NOMO-1 treated with dmso at 0.1 percent for 144 hours (cell line): ENCODE results near the gene GP1BA.
"Not testable (repeated sequence)": the region's sequence is repeated elsewhere in the genome, so short reads cannot be mapped to it uniquely, and the experiment has no call there.

Experiments used
- DNase-seq: peaks from one replicate; lab custom pipeline; 2025; ENCODE audit not compliant: unreplicated experiment; lab: John Stamatoyannopoulos, UW

GP1BA gene

GRCh38 chr17:4901108-4901647 is 30.9 kb upstream of the GP1BA start:
- no peak for DNase-seq

DNA sequence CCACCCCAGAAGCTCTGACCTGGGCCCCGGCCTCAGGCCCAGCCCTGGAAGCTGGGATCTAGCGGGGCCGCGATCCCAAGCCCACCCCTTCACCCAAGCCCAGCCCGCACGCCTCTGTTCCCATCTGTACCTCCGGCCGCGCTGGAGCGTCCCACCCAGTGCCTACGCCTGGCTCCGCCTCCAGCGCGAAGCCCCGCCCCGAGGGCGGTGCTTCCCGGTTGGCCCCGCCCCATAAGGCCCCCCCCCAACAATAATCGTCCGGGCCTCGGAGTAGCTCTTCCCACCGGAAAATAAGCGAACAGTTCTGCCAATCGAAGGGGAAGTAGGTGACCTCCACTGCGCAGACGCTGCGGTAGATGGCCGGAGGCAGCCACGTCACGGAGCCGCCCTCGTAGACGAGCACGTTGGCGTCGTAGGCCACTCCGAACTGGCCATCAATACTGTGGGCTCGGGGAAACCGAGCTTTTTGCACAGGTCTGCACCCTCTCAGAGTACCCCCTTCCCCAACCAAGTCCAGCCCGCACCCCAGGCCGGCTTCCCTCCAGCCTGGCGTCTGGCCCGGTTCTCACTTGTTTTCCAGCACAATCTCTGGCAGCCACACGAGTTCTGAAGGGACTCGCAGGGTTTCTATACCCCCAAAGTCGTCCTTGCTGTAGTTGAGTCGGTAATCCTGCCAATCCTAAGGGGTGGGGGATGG is 30.3 kb upstream of the GP1BA start:
- DNase-seq: no peak

- DNase-seq: no peak
Measured at GRCh38 chr17:4902540-4902939, 29.5 kb upstream of the GP1BA start.

DNA sequence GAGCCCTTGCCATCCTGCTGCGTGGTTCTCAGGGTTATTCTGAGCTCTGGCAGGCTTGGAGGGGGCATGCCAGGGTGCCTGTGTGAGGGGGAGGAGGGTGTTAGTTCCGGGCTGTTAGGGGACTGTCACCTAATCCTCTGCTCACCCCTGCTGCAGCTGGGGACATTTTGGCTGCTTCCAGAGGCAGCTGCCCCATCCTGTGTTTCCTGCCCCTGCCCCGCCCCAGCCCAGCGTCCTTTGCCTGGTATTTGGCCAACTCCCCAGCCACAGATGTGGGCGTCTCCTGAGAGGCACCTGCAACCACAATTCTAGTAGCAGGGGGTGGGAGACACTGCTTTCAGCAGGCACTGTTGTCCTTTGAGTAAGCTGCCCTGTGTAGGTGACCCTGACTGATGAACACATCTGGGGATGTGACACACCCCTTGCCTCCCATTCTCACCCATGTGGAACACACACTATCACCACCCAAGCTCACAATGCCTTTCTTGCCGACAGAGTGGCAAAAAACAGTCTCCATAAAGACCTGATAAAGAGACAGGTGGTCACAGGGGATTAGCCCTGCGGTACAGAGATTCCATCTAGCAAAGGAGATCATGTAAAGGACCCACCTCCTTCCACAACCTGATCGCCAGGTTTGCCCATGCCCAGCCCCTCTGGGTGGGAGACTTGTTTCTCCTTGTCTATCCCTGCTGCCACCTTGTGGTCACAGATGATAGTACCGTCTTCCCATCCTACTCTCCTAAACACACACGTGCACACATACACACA is 28.8 kb upstream of the GP1BA start, which contains the start of gene CHRNE:
Gene CHRNE, minus strand, starts transcription at position 48 of the 768 bp plus-strand sequence. Its CDS starts 35 bp downstream, at position 13.
- peak; percentile 7 for DNase-seq

GRCh38 chr17:4906642-4907041 is 25.4 kb upstream of the GP1BA start:
- not testable (repeated sequence) for DNase-seq

GRCh38 chr17:4908301-4908700 is 23.8 kb upstream of the GP1BA start:
- no peak for DNase-seq

- peak; percentile 88 for DNase-seq
Measured at GRCh38 chr17:4908711-4909496, 23.2 kb upstream of the GP1BA start.

DNA sequence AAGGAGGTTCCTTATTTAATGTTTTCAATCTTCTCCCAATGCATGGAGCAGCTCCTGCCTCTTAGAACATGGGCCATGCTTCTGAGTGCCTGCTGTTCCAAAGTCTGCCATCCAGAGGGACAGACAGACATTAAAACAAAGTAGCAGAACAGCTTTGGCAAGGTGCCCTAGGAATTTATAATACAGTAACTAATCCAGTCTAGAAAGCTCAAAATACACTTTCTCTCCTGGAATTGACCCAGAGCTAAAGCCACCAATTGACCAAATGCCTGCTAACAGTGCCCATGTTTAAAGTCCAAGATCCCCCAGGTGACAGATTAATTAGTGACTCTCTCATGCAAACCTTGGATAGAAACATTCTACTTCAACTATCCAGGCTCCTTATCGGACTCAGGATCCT is 18.1 kb upstream of the GP1BA start:
- no peak for DNase-seq

DNA sequence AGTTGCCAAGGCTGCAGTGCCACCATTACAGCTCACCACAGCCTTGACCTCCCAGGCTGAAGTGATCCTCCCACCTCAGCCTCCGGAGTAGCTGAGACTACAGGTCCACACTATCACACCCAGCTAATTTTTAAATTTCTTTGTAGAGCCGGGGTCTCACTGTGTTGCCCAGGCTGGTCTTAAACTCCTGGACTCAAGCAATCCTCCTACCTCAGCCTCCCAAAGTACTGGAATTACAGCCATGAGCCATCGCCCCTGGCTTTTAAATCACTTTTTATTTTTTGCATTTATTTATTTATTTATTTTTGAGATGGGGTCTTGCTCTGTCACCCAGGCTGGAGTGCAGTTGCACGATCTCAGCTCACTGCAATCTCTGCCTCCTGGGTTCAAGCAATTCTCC is 17.5 kb upstream of the GP1BA start:
- DNase-seq: not testable (repeated sequence)

DNA sequence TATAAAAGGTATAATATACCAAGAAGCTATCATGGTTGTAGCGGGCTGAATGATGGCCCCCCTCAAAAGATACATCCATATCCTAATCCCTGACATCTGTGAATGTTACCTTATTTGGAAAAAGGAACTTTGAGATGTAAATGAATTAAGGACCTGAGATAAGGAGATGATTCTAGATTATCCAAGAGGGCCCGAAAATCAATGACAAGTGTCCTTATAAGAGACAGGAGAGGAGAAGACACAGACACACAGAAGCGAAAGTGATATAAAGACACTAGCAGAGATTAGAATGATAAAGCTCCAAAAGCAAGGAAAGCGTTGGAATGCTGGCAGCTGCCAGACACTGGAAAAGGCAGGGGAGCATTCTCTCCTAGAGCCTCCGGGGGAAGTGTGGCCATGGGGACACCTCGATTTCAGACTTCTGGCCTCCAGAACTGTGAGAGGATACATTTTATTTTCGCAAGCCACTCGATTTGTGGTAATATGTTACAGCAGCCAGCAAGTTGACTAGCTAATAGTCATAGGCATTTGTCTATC is 12.5 kb upstream of the GP1BA start:
- no peak for DNase-seq

- DNase-seq: peak; percentile 23
Measured at GRCh38 chr17:4920351-4921048, 11.6 kb upstream of the GP1BA start.

GRCh38 chr17:4921320-4921719 is 10.8 kb upstream of the GP1BA start:
- no peak for DNase-seq

DNA sequence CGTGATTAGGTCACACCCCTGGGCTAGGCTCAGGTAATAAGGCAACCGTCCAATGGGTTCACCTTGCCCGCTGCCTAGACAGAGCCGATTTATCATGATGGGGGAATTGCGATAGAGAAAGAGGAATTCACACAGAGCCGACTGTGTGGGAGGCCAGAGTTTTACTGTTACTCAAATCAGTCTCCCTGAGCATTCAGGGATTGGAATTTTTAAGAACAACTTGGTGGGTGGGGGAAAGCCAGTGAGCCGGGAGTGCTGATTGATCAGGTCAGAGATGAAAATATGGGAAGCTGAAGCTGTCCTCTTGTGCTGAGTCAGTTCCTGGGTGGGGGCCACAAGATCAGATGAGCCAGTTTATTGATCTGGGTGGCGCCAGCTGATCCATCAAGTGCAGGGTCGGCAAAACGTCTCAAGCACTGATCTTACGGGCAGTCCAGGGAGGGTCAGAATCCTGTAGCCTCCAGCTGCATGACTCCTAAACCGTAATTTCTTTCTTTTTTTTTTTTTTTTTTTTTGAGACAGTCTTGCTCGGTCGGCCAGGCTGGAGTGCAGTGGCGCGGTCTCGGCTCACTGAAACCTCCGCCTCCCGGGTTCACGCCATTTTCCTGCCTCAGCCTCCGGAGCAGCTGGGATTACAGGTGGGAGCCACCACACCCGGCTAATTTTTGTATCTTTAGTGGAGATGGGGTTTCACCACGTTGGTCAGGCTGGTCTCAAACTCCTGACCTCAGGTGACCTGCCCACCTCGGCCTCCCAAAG is 5.3 kb upstream of the GP1BA start:
- DNase-seq: not testable (repeated sequence)

DNA sequence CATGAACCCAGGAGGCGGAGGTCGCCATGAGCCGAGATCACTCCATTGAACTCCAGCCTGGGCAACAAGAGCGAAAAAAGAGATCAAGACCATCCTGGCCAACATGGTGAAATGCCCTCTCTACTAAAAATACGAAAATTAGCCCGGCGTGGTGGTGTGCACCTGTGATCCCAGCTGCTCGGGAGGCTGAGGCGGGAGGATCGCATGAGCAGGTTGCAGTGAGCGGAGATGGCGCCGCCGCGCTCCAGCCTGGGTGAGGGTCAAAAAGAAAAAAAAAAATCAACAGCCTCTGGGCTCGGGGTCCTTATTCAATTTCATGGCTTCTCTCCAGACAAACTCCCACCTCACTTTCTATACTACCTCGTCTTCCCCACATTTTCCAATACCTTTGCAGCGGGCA is 3.2 kb upstream of the GP1BA start:
- no peak for DNase-seq

DNA sequence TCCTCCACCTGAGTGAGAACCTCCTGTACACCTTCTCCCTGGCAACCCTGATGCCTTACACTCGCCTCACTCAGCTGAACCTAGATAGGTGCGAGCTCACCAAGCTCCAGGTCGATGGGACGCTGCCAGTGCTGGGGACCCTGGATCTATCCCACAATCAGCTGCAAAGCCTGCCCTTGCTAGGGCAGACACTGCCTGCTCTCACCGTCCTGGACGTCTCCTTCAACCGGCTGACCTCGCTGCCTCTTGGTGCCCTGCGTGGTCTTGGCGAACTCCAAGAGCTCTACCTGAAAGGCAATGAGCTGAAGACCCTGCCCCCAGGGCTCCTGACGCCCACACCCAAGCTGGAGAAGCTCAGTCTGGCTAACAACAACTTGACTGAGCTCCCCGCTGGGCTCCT is 679 bp downstream of the GP1BA start:
- no peak for DNase-seq

GRCh38 chr17:4933646-4934045 is 1.6 kb downstream of the GP1BA start:
- DNase-seq: no peak

GRCh38 chr17:4934173-4934979 is 2.3 kb downstream of the GP1BA start:
- peak; percentile 48 for DNase-seq

- DNase-seq: no peak
Measured at GRCh38 chr17:4935650-4936049, 3.6 kb downstream of the GP1BA start.

DNA sequence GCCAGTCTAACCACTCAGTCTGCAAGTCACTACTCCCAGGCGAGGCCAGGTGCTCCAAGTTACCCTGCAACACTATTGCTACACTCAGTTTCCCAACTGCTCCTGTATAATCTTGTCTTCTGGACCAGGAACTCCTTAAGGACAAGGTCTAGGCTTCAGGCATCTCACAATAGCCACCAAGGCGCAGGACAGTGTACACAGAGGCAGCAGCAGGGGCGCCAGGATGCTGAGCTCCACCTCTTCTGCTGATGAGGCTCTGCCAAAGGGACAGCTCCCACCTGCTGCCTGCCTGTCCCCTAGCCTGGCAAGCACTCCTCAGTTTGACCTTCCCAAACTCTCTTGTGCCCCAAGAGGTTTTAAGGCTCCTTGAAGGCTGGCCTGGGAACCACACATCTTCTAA is 4.4 kb downstream of the GP1BA start:
- DNase-seq: no peak
